ENCODE results near the gene AQP12A.

AQP12A gene

GRCh38 chr2:240711701-240712100, 20.0 kb downstream of the AQP12A start:
- no peak for DNase-seq

- DNase-seq: no peak
Measured at GRCh38 chr2:240712121-240712520, 20.5 kb downstream of the AQP12A start.

GRCh38 chr2:240713071-240713927, 21.6 kb downstream of the AQP12A start:
- DNase-seq: no peak

GRCh38 chr2:240713928-240714746, 22.5 kb downstream of the AQP12A start:
- no peak for DNase-seq

GRCh38 chr2:240714747-240715725, 23.4 kb downstream of the AQP12A start:
- DNase-seq: no peak

- DNase-seq: no peak
Measured at GRCh38 chr2:240716130-240716798, 24.6 kb downstream of the AQP12A start.

GRCh38 chr2:240717181-240717641, 25.5 kb downstream of the AQP12A start:
- DNase-seq: no peak

GRCh38 chr2:240717681-240718581, 26.3 kb downstream of the AQP12A start:
- DNase-seq: no peak

- no peak for DNase-seq
Measured at GRCh38 chr2:240718896-240719490, 27.3 kb downstream of the AQP12A start.

GRCh38 chr2:240719676-240720545, 28.2 kb downstream of the AQP12A start:
- no peak for DNase-seq

GRCh38 chr2:240720686-240721595, 29.3 kb downstream of the AQP12A start:
- no peak for DNase-seq

GRCh38 chr2:240721596-240722180, 30.0 kb downstream of the AQP12A start:
- no peak for DNase-seq

- DNase-seq: no peak
Measured at GRCh38 chr2:240722376-240722775, 30.7 kb downstream of the AQP12A start.

- DNase-seq: no peak
Measured at GRCh38 chr2:240722796-240723735, 31.4 kb downstream of the AQP12A start.

- DNase-seq: no peak
Measured at GRCh38 chr2:240723851-240724250, 32.2 kb downstream of the AQP12A start.

- DNase-seq: no peak
Measured at GRCh38 chr2:240724431-240724830, 32.8 kb downstream of the AQP12A start.

- DNase-seq: no peak
Measured at GRCh38 chr2:240725266-240725665, 33.6 kb downstream of the AQP12A start.

Data from stimulated activated CD4-positive, alpha-beta T cell treated with anti-CD3 and anti-CD28 coated beads, Interleukin-2, amount 100 ng/mL, for 48 hours (primary cell).